H1 (cell line): ENCODE results near the gene RAB43. TPM values are rescaled to one million over a fixed set of nuclear protein-coding genes. Genes with fewer than 3 reads are reported as not detected.
A peak's percentile ranks its signal among the peaks of the same experiment; 100 is the strongest.

Experiments used
- CBX5 ChIP-seq: fragments of 300-800, 300-1000 bp; sonication (generic); IDR thresholded peaks from 2 replicates; pipeline ENCODE4 v1.7.1; 2016; ENCODE audit warnings: antibody characterized with exemption, low read length, low read depth
- CHD1 ChIP-seq: IDR thresholded peaks from 2 replicates; pipeline ENCODE4 v1.6.1; 2012; ENCODE audit warnings: low read depth, low read length, improper control_type of control experiment
- CREB1 ChIP-seq: IDR thresholded peaks from 2 replicates; pipeline ENCODE4 v1.6.1; 2012; ENCODE audit warnings: inconsistent platforms
- CTBP2 ChIP-seq: IDR thresholded peaks from 2 replicates; pipeline ENCODE4 v1.7.0; 2011; ENCODE audit warnings: borderline replicate concordance, mild to moderate bottlenecking, moderate library complexity, mixed read lengths, low read length; ENCODE audit not compliant: insufficient read depth, insufficient read length
- EGR1 ChIP-seq: IDR thresholded peaks from 2 replicates; pipeline ENCODE4 v1.6.1; 2011; ENCODE audit warnings: low read depth, low read length, borderline replicate concordance
- KDM4A ChIP-seq: IDR thresholded peaks from one replicate; pipeline ENCODE4 v1.7.1; 2012; ENCODE audit warnings: low read depth, mild to moderate bottlenecking, moderate library complexity, low read length, inconsistent platforms; ENCODE audit not compliant: severe bottlenecking
- KDM5A ChIP-seq: fragments of 200-600 bp; IDR thresholded peaks from 2 replicates; pipeline ENCODE4 v1.7.1; 2012; ENCODE audit warnings: mild to moderate bottlenecking, low read length, inconsistent platforms, mixed read lengths
- PHF8 ChIP-seq: fragments of 200-600 bp; sonication (generic); conservative IDR thresholded peaks from 2 replicates; pipeline ENCODE4 v1.7.1; 2012; ENCODE audit warnings: low read depth, mild to moderate bottlenecking, inconsistent platforms, low read length, moderate library complexity
- POU5F1 ChIP-seq: IDR thresholded peaks from 2 replicates; pipeline ENCODE4 v1.6.1; 2011; ENCODE audit warnings: low read depth, mild to moderate bottlenecking, low read length, moderate library complexity
- RAD21 ChIP-seq, 2 experiments: IDR thresholded peaks in 1 of 2; conservative IDR thresholded peaks in 1 of 2; 2 replicates each; pipeline ENCODE4 v1.6.1; 2011; ENCODE audit warnings: low read depth in 2 of 2, low read length in 2 of 2, improper control_type of control experiment in 1 of 2, inconsistent platforms in 1 of 2, mild to moderate bottlenecking in 1 of 2, moderate library complexity in 1 of 2
- RXRA ChIP-seq: IDR thresholded peaks from 2 replicates; pipeline ENCODE4 v1.6.1; 2011; ENCODE audit warnings: low read depth, mild to moderate bottlenecking, low read length, moderate library complexity; ENCODE audit not compliant: insufficient read depth
- SAP30 ChIP-seq: fragments of 300-600 bp; sonication (generic); IDR thresholded peaks from 2 replicates; pipeline ENCODE4 v1.7.1; 2012; ENCODE audit warnings: low read length, moderate library complexity, mild to moderate bottlenecking, inconsistent platforms; ENCODE audit not compliant: insufficient read depth, insufficient replicate concordance
- SIX5 ChIP-seq: IDR thresholded peaks from 2 replicates; pipeline ENCODE4 v1.6.1; 2011; ENCODE audit warnings: mild to moderate bottlenecking, low read depth, low read length
- SP1 ChIP-seq: IDR thresholded peaks from 2 replicates; pipeline ENCODE4 v1.6.1; 2011; ENCODE audit warnings: low read depth, low read length
- SP2 ChIP-seq: IDR thresholded peaks from 2 replicates; pipeline ENCODE4 v1.6.1; 2012; ENCODE audit warnings: mild to moderate bottlenecking, low read length, inconsistent platforms
- SRF ChIP-seq: IDR thresholded peaks from 2 replicates; pipeline ENCODE4 v1.6.1; 2011; ENCODE audit warnings: mild to moderate bottlenecking, low read depth, low read length, moderate library complexity
- SUZ12 ChIP-seq: fragments of 200-600 bp; sonication (generic); IDR thresholded peaks from 2 replicates; pipeline ENCODE4 v1.6.1; 2012; ENCODE audit warnings: mild to moderate bottlenecking, inconsistent platforms, low read length, moderate library complexity, mixed read lengths
- TAF7 ChIP-seq: optimal IDR thresholded peaks from 2 replicates; pipeline ENCODE3; 2011; ENCODE audit warnings: low read depth, mild to moderate bottlenecking, inconsistent platforms, low read length, moderate library complexity, borderline replicate concordance
- TBP ChIP-seq: IDR thresholded peaks from 2 replicates; pipeline ENCODE4 v1.6.1; 2011; ENCODE audit warnings: low read depth, low read length, improper control_type of control experiment
- YY1 ChIP-seq: IDR thresholded peaks from 2 replicates; pipeline ENCODE4 v1.6.1; 2011; ENCODE audit warnings: low read depth, mild to moderate bottlenecking, low read length
- ZNF274 ChIP-seq: IDR thresholded peaks from 2 replicates; pipeline ENCODE4 v1.7.0; 2012; ENCODE audit warnings: low read length, borderline replicate concordance; ENCODE audit errors: extremely low read depth
- polyA plus RNA-seq, 7 experiments: library from polyadenylated mRNA; depleted of rRNA in 3 of 7; stranded (reverse) in 5 of 7; unstranded in 2 of 7; fragments of >200 nt in 5 of 7; fragments of 200-250 nt in 2 of 7; gene quantifications; 1 replicate in 5 of 7; 2 replicates in 1 of 7; 4 replicates in 1 of 7; pipeline versions ENCODE4 v1.2.1 to v1.2.3, GENCODE V29; 2011 to 2013; ENCODE audit warnings: missing spikeins in 2 of 7, mixed read lengths in 2 of 7
- total RNA-seq: library from RNA; stranded (reverse); fragmentation: NEBNext Ultra II Directional; extraction: Animal tissue kit (Norgen Biotek cat#: 25700); gene quantifications from 2 replicates; pipeline ENCODE4 v1.2.1, GENCODE V29; 2021
- TF ChIP-seq, protein P1 (sequence below): IDR thresholded peaks from 2 replicates; pipeline ENCODE4 v1.6.1; 2012; ENCODE audit warnings: low read length, inconsistent platforms

Gene RAB43
- total and polyA plus RNA-seq, 2 of the 8 experiments (the other 6 are each of a cell fraction or from before 2014, with no cell fraction given), result 13.1 to 19.4 TPM

DNA sequence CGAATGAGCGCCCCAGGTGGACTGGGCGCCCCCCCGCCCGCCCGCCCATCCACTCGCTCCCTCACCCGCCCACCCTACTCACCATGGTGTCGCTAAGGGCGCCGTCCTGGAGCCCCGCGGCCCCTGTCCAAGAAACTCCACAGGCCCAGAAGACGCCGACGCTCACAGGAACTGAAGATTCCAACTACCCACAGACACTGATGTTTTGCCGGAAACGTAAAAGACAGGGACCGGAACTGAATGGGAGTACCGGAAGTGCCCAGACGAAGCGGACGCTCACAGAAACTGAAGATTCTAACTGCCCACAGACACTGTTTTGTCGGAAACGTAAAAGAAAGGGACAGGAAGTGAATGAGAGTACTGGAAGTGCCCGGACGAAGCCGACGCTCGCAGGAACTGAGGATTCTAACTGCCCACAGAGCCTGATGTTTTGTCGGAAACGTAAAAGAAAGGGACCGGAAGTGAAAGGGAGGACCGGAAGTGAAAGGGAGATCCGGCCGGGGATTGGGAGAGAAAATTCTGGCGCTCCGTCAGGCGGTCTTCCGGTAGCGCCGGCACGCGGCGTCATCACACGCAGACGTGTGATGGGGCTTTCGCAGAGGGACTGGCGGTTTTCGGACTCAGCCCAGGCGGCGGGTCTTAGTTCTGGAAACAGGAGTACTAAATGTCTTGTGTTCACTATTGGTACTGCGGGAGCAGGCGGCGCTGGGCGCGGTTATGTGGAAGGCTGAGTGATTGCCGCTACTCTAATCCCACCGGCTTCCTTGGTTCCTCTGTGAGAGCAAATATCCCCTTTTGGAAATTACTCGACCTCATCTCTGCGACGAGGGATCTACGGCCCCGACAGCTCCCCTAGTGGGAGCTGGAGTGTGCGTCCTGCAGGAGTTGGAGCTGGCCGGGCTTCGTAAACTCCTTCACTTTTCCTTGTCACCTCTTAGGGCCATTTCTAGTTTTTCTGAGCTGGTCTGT, 39.6 kb upstream of the RAB43 start, which contains the start of gene ISY1 (continued):
- no peak for TF ChIP-seq SP2
- TF ChIP-seq CHD1, result no peak
- TF ChIP-seq KDM5A, result peak; percentile 94
- peak; percentile 79 for TF ChIP-seq TAF7
- no peak for TF ChIP-seq ZNF274
- TF ChIP-seq SIX5, result no peak
- TF ChIP-seq RAD21 (IDR thresholded peaks at IDR 0.05 in 1 of 2, conservative IDR thresholded peaks at IDR 0.05 in 1 of 2; ENCODE audit: low read depth in 2 of 2, low read length in 2 of 2), result peak; percentile 11 to 43; a peak in 2 of 4 replicates
- TF ChIP-seq PHF8, result peak; percentile 98
- TF ChIP-seq KDM4A, result peak; percentile 64
- TF ChIP-seq SRF, result peak; percentile 36; the same call in 1 of the 2 replicates
- TF ChIP-seq SAP30, result no peak
- TF ChIP-seq, protein P1, sequence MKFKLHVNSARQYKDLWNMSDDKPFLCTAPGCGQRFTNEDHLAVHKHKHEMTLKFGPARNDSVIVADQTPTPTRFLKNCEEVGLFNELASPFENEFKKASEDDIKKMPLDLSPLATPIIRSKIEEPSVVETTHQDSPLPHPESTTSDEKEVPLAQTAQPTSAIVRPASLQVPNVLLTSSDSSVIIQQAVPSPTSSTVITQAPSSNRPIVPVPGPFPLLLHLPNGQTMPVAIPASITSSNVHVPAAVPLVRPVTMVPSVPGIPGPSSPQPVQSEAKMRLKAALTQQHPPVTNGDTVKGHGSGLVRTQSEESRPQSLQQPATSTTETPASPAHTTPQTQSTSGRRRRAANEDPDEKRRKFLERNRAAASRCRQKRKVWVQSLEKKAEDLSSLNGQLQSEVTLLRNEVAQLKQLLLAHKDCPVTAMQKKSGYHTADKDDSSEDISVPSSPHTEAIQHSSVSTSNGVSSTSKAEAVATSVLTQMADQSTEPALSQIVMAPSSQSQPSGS, result peak; percentile 77
- no peak for TF ChIP-seq SUZ12
- TF ChIP-seq YY1, result peak; percentile 38
- no peak for TF ChIP-seq CBX5
- TF ChIP-seq EGR1, result no peak
- peak; percentile 62 for TF ChIP-seq TBP
- peak; percentile 45 for TF ChIP-seq SP1
- TF ChIP-seq POU5F1, result no peak
- TF ChIP-seq CREB1, result peak; percentile 96
- TF ChIP-seq CTBP2, result no peak
- no peak for TF ChIP-seq RXRA
